Testis (tissue), 3 donors: ENCODE measurements around the gene MACROH2A1. TPM values are rescaled to one million over a fixed set of nuclear protein-coding genes. Genes with fewer than 3 reads are reported as not detected.

Experiments used
- DNase-seq: peaks from one replicate; pipeline ENCODE4 v3.0.0-alpha.2; 2019
- H3K27ac ChIP-seq, 2 donors: fragments of 200-600 bp; sonication (generic); one replicate each; pipeline ENCODE4 v1.5.1; 2019
- H3K27me3 ChIP-seq: fragments of 200-600 bp; sonication (generic); one replicate; pipeline ENCODE4 v1.5.1; 2019
- H3K36me3 ChIP-seq: fragments of 200-600 bp; sonication (generic); one replicate; pipeline ENCODE4 v1.5.1; 2017; ENCODE audit warnings: low read depth; ENCODE audit errors: missing control alignments
- H3K4me1 ChIP-seq: fragments of 200-600 bp; sonication (generic); one replicate; pipeline ENCODE4 v1.5.1; 2019
- H3K4me3 ChIP-seq, 2 donors: fragments of 200-600 bp; sonication (generic); one replicate each; pipeline ENCODE4 v1.5.1; 2017 to 2019
- H3K9me3 ChIP-seq: fragments of 200-600 bp; sonication (generic); one replicate; pipeline ENCODE4 v1.5.1; 2017
- POLR2A ChIP-seq: fragments of 450-650 bp; IDR thresholded peaks from one replicate; pipeline ENCODE4 v1.6.1; 2017; ENCODE audit warnings: antibody characterized with exemption, mild to moderate bottlenecking, moderate library complexity
- WGBS, 2 donors: methylation state at CpG; one replicate each; pipeline ENCODE4 v1.1.5; 2018; 5-methylcytosine and 5-hydroxymethylcytosine counted together
- intact Hi-C: fragments of 100-400 bp; cut with DNase I; formaldehyde crosslinking; loops from one replicate; pipeline ENCODE4 v1.15.1; 2023; ENCODE audit warnings: low total_unique reads
- polyA plus RNA-seq: library from polyadenylated mRNA; stranded (reverse); fragments of 350-450 nt; fragmentation: Illumina TruSeq; extraction: RNeasy Lipid Tissue Mini Kit (QIAGEN cat#74804); gene quantifications from one replicate; pipeline ENCODE4 v1.2.3, GENCODE V29; 2014; ENCODE audit warnings: low read depth, low replicate concordance; ENCODE audit not compliant: insufficient read depth
- total RNA-seq, 2 donors: library from RNA; depleted of rRNA; stranded (reverse); fragments of >200 nt; gene quantifications; one replicate each; pipeline ENCODE4 v1.2.3, GENCODE V29; 2016
- TF ChIP-seq, protein P1 (sequence below), 3 experiments: fragments of 450-650 bp in 2 of 3; fragments of 200-600 bp in 1 of 3; sonication (generic) in 1 of 3; IDR thresholded peaks; one replicate each; pipeline ENCODE4 v1.5.1; 2016 to 2019; ENCODE audit warnings: antibody characterized with exemption in 3 of 3, mild to moderate bottlenecking in 2 of 3, moderate library complexity in 1 of 3

Gene MACROH2A1
- total and polyA plus RNA-seq, 3 donors from 2014 or later = 92.9 to 191 (median 178) TPM

DNA sequence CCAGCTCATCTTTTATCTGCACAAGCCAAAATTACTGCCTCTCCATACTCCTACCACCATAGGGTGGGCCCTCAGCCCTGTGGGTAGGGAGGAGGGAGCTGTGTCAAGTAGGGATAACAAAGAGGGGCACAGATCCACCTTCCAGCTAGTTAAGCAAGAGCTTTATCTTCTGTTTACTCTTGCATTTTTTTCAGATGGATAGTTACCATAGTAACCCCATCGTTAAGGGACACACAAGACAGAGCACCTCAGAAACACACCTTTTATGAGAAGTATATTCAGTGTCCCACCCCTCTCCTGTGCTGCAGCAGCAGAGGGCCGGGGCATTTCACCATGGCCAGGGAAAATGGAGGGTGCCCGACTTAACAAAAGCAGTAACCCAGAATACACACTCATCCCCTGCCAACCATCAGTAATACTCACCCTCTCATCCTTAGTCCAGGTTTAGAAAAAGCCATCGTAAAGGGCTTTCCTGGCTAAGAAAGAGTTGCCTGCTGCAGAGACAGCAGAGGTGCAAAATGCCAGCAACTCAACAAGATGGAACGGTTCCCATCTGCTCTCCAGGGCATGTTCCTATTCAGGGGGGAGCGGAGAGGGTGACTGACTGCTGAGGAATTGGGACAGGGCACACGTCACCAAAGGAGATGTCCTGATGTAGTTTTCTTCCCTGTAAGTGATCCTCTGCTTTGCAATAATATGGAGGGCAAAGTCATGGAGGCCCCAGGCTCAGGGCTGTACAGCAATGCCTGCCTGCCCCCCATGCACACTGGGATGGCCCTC is 25.1 kb downstream of the MACROH2A1 start:
- H3K36me3 ChIP-seq = no peaks in the 10 kb centered on the region
- no peaks in the 10 kb centered on the region for H3K27me3 ChIP-seq
- no peaks in the 10 kb centered on the region for H3K4me1 ChIP-seq
- H3K27ac ChIP-seq = no peak overlapping the region
- no peaks in the 10 kb centered on the region for H3K9me3 ChIP-seq
- H3K4me3 ChIP-seq = no peak overlapping the region
- TF ChIP-seq, protein P1, sequence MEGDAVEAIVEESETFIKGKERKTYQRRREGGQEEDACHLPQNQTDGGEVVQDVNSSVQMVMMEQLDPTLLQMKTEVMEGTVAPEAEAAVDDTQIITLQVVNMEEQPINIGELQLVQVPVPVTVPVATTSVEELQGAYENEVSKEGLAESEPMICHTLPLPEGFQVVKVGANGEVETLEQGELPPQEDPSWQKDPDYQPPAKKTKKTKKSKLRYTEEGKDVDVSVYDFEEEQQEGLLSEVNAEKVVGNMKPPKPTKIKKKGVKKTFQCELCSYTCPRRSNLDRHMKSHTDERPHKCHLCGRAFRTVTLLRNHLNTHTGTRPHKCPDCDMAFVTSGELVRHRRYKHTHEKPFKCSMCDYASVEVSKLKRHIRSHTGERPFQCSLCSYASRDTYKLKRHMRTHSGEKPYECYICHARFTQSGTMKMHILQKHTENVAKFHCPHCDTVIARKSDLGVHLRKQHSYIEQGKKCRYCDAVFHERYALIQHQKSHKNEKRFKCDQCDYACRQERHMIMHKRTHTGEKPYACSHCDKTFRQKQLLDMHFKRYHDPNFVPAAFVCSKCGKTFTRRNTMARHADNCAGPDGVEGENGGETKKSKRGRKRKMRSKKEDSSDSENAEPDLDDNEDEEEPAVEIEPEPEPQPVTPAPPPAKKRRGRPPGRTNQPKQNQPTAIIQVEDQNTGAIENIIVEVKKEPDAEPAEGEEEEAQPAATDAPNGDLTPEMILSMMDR (IDR thresholded peaks at IDR 0.05) = no peak
- no peak for TF ChIP-seq POLR2A
- WGBS, 2 donors = 82 to 83% methylated on average over 7 of the region's 7 CpGs
- no peak for DNase-seq
- intact Hi-C loops = no loop called here

DNA sequence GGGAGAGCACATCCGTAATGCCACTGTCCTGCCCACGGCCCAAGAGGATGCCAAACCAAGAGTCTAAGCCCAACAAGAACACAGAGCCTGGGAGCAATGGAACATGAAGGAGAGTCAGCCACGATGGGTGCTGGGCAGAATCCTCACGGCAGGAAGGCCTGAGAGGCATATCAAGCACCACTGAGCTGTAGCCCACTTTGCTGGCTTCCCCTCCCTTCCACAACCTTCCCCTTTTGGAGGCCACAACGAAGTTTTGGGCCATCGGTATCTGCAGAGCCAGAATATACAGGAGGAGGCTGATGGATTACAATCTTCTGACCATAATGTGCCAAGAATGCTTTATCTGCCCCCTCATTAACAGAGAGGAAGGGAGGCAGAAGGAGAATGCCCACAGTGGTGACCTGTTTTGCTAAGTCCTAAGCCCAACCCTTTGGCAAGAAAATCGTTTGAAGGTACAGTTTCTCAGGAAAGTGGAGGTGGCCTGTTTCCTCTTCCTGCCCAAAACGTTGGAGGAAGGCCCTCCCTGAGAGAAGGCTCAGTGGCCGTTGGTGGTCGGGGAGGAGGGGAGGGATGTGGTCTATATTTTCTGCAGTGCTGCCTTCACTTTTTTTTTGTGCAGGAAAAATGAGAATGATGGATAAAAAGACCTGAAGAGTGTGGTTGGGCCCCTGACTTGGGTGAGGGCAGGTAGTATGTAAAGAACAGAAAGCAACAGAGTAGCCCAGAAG is 26.2 kb downstream of the MACROH2A1 start:
- Histone ChIP-seq H3K4me1 (no peaks in the 10 kb centered on the region), H3K36me3 (no peaks in the 10 kb centered on the region), H3K27ac (no peak overlapping the region), H3K9me3 (no peaks in the 10 kb centered on the region), H3K27me3 (no peaks in the 10 kb centered on the region), H3K4me3 (no peak overlapping the region)
- DNase-seq = no peak
- TF ChIP-seq POLR2A = no peak
- TF ChIP-seq, protein P1 (IDR thresholded peaks at IDR 0.05) = no peak
- intact Hi-C loops = no loop called here
- WGBS, 2 donors = 74 to 78% methylated on average over 10 of the region's 10 CpGs

DNA sequence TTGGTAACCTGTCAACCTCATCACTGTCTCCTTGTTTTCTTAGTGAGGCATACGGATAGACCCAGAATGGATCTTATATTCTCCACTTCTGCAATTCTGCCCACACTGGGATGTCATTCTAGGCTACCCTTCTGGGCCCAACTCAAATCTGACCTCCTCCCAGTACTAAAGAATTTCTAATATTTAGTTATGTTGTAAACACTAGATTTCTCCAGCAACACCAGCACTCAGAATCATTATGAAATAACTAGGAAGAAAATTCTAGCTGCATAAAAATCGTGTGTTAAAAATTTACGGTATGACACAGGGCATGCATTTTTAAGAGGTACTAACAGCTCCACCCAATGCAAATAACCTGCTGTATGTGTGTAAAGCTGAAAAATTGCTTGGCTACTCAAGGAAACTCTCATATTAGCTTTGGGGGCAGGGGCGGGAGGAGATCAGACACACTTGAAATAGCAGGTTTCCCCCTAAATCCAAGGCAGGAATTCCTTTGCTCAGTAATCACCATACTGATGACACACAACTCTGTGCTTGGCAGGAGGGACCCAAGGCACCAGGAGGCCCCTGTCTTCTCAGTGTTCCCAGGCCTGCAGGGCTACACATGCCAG is 27.3 kb downstream of the MACROH2A1 start:
- no peak overlapping the region for H3K4me3 ChIP-seq
- no peaks in the 10 kb centered on the region for H3K27me3 ChIP-seq
- intact Hi-C loops = no loop called here
- H3K27ac ChIP-seq = no peak overlapping the region
- no peak for DNase-seq
- no peaks in the 10 kb centered on the region for H3K36me3 ChIP-seq
- no peaks in the 10 kb centered on the region for H3K9me3 ChIP-seq
- no peaks in the 10 kb centered on the region for H3K4me1 ChIP-seq
- 75 to 96% methylated on average over 4 of the region's 4 CpGs for WGBS, 2 donors
- TF ChIP-seq, protein P1 (IDR thresholded peaks at IDR 0.05) = no peak
- no peak for TF ChIP-seq POLR2A

DNA sequence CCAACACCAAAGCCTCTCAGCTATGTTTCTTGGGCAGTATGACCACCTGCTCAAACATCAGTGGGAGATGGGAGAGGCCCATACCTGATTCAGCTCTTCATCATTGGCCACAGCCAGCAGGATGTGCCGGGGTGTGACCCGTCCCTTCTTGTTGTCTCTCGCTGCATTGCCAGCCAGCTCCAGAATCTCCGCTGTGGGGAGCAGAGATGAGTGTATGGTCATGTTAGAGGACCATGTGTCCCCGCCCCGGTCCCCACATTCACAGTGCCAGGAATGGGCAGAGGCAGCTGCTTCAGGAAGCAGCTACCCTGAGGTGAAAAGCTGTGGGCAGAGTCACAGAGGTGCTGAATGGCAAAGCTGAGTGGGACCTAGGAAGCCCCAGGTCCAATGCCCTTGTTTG is 29.1 kb downstream of the MACROH2A1 start:
- intact Hi-C loops = no loop called here
- 98 to 100% methylated on average over 6 of the region's 6 CpGs for WGBS, 2 donors
- DNase-seq = no peak
- H3K36me3 ChIP-seq = no peaks in the 10 kb centered on the region
- H3K9me3 ChIP-seq = no peaks in the 10 kb centered on the region
- TF ChIP-seq POLR2A = no peak
- TF ChIP-seq, protein P1 (IDR thresholded peaks at IDR 0.05) = no peak
- no peak overlapping the region for H3K27ac ChIP-seq
- no peak overlapping the region for H3K4me3 ChIP-seq
- no peaks in the 10 kb centered on the region for H3K27me3 ChIP-seq
- no peaks in the 10 kb centered on the region for H3K4me1 ChIP-seq
